ENCODE data around the gene MEOX2. TPM values are rescaled to one million over a fixed set of nuclear protein-coding genes. Genes with fewer than 3 reads are reported as not detected.

Gene MEOX2
- total RNA-seq, 1 experiment from 2014 or later: not detected

- H2AFZ ChIP-seq (ENCODE audit: low read length): no peak overlapping the region
Measured at GRCh38 chr7:15594461-15594860, 92.0 kb downstream of the MEOX2 start.

More at GRCh38 chr7:15594461-15594860, 92.0 kb downstream of the MEOX2 start:
- Histone ChIP-seq H2BK120ac (ENCODE audit: low read depth, low read length, poor library complexity, severe bottlenecking) (no peak overlapping the region), H3K23me2 (ENCODE audit: insufficient read length, low read depth, low read length, poor library complexity, severe bottlenecking) (no peaks in the 10 kb centered on the region), H3K9ac (ENCODE audit: extremely low read depth, insufficient read length, low read length) (no peak overlapping the region), H2BK5ac (ENCODE audit: insufficient read length, low read length) (no peak overlapping the region), H3K18ac (ENCODE audit: insufficient read length, low read depth, low read length) (no peak overlapping the region), H3K27me3 (ENCODE audit: insufficient read depth, low read length) (no peaks in the 10 kb centered on the region), H2BK15ac (ENCODE audit: low read depth, low read length) (no peak overlapping the region), H3K23ac (ENCODE audit: insufficient read length, low read depth, low read length) (no peak overlapping the region), H3T11ph (ENCODE audit: low read length) (no peak overlapping the region), H4K8ac (replicated peaks; ENCODE audit: insufficient read length, low read depth, low read length) (no peak overlapping the region), H3K79me2 (ENCODE audit: insufficient read depth, low read length) (no peaks in the 10 kb centered on the region), H3K4me1 (ENCODE audit: insufficient read depth, low read length) (no peaks in the 10 kb centered on the region), H3K4me2 (ENCODE audit: insufficient read depth, insufficient read length, low read length) (no peak overlapping the region), H3K4ac (ENCODE audit: low read depth, low read length) (no peak overlapping the region), H3K27ac (ENCODE audit: insufficient read length, low read depth, low read length) (no peak overlapping the region), H2BK20ac (ENCODE audit: low read depth, low read length, poor library complexity, severe bottlenecking) (no peak overlapping the region), H2AK5ac (ENCODE audit: insufficient read length, low read length) (no peak overlapping the region), H4K20me1 (ENCODE audit: control insufficient read depth, insufficient read depth, insufficient read length) (no peaks in the 10 kb centered on the region), H3K14ac (ENCODE audit: insufficient read depth, low read length) (no peak overlapping the region), H3K9me3 (ENCODE audit: control insufficient read depth, low read depth, low read length) (no peaks in the 10 kb centered on the region), H3K79me1 (ENCODE audit: insufficient read depth, low read depth, low read length, poor library complexity, severe bottlenecking) (no peaks in the 10 kb centered on the region), H4K5ac (ENCODE audit: insufficient read length, low read depth, low read length) (no peak overlapping the region), H4K91ac (ENCODE audit: insufficient read length, low read depth, low read length) (no peak overlapping the region), H3K56ac (ENCODE audit: insufficient read length, low read depth, low read length) (no peak overlapping the region), H2BK12ac (ENCODE audit: insufficient read length, low read depth, low read length) (no peak overlapping the region)
- H3K4me3 Mint-ChIP-seq: no peak overlapping the region
- no peaks in the 10 kb centered on the region for H3K4me1 Mint-ChIP-seq
- no peak overlapping the region; a peak in 1 of 7 replicates for H3K27ac Mint-ChIP-seq
- H3K9me3 Mint-ChIP-seq: no peaks in the 10 kb centered on the region; a peak in 1 of 5 replicates
- no peak for TF ChIP-seq CTCF (conservative IDR thresholded peaks at IDR 0.05)
- H3K27me3 Mint-ChIP-seq (ENCODE audit: low read depth): no peaks in the 10 kb centered on the region
- no peaks in the 10 kb centered on the region for H3K36me3 Mint-ChIP-seq (ENCODE audit: insufficient read depth in 1 of 3, low read depth in 3 of 3)
- no CpG with 5 or more reads among the region's 5 CpGs for WGBS (ENCODE audit: extremely low coverage, insufficient read length, low lambda C conversion rate)
- DNase-seq: no peak
